ENCODE data around the gene NGLY1.

Gene NGLY1

DNA sequence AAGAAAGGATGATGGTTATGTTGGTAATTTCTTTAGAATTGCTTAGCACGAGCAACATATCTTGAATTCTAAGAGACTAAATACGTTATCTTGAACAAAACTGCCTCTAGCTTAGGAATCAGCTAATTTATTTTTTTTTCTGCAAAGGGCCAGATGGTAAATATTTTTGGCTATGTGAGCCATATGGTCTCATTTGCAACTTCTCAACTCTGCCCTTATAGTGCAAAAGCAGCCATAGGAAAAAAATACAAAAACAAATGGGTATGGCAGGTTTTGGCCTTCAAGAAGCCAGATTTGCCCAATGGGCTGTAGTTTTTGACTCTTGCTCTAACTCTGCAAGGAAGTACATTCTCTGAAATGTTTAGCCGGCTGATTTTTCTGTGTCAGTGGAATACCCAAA lies 18.5 kb upstream of the NGLY1 start:
- Mint-ChIP-seq H3K36me3 (ENCODE audit: low read depth) (no peaks in the 10 kb centered on the region), H3K4me1 (no peaks in the 10 kb centered on the region), H3K4me3 (no peak overlapping the region), H3K9me3 (no peaks in the 10 kb centered on the region), H3K27ac (no peak overlapping the region), H3K27me3 (peaks cover 2% of the 10 kb centered on the region)
- DNase-seq = no peak
- ATAC-seq = no peak

DNA sequence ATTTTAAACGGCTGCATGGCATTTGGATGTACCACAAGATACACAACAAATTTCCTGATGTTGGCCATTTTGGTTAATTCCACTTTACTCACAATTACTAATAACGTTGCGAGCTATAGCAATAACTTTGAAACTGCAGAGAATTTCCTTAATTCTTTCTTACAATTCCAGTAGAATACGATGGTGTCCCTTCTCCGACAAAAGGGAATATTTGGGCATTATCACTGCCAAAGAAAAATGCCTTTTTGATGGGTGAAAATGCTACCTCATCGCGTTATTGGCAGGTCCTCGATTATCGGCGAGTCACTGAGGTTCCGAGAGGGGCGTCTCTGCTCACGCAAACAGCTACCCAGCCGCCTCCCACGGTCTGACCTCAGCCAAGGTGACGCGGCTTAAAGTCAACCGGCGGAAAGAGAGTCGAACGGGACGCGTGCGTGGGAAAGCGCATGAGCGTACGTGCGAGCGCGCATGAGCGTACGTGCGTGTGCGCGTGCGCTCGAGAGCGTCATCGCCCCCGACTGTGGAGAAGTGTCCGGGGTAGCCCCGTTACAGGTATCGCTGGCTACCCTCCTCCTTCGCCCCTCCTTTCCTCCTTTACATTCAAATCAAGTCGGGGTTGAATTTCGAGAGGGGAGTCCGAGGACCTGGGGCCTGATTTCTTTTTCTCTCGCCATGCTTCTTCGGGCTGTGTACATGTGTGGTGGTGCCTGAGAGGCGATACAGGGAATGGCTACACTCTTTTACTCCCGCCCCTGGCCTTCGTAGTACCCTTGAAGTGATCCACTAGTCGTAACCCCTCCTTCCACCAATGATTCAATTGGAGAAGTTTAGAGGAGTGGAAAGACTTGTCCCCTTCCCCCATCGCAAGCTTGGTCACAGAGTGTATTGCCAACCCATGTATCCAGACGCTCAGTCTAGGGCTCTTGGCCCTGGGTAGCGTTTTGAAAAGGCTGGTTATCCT lies 6.6 kb upstream of the NGLY1 start, which contains the start of gene OXSM:
Gene OXSM, plus strand, starts transcription at position 495 of the 961 bp plus-strand sequence. CDS start 931 bp downstream, outside the sequence.
- Mint-ChIP-seq H3K4me1 (peaks cover 71% of the 10 kb centered on the region), H3K9me3 (no peaks in the 10 kb centered on the region), H3K4me3 (peak within 1 kb of the TSS; percentile 98), H3K27me3 (no peaks in the 10 kb centered on the region), H3K27ac (peak within 1 kb of the TSS; percentile 100), H3K36me3 (ENCODE audit: low read depth) (peaks cover 31% of the 10 kb centered on the region)
- DNase-seq (peak; percentile 94), ATAC-seq (peak; percentile 94)

DNA sequence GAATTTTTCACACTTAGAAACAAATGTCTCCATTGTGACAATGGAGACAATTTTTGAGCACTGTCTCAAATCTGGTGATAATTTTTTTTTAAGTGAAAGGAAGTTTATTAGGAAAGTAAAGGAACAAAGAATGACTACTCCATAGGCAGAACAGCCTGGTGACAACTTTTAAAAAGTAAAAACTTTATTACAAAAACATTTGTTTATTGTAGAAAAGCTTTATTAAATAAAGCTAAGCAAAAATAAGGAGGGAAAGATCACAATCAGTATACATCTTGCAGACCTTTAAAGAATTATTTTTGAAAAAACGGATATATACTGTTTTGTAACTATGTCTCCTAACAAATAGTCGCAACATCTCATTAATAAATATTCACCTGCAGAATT lies 6.0 kb upstream of the NGLY1 start:
- Mint-ChIP-seq H3K9me3 (no peaks in the 10 kb centered on the region), H3K27ac (peak overlapping the region; percentile 100), H3K4me3 (peak overlapping the region; percentile 98), H3K36me3 (ENCODE audit: low read depth) (peaks cover 28% of the 10 kb centered on the region), H3K4me1 (peaks cover 78% of the 10 kb centered on the region), H3K27me3 (no peaks in the 10 kb centered on the region)
- DNase-seq (no peak), ATAC-seq (no peak)

DNA sequence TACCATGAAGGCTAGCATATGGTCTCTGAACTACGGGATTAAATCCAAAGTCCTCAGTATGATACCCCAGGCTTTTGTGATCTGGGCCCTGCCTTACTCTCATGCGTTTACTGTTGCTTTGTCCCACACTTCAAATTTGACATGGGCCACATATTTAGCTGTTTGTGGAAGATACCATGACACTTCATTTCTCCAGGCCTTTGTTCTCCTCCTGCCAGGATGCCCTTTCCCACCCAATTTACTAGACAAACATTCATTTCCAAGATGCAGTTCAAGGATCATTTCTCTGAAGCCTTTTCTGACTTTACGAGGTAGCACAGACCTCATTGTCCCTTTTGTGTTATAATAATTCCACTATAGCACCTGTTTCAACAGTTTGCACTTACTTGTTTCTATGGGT lies 4.4 kb upstream of the NGLY1 start:
- DNase-seq (no peak), ATAC-seq (no peak)
- Mint-ChIP-seq H3K27me3 (no peaks in the 10 kb centered on the region), H3K9me3 (no peaks in the 10 kb centered on the region), H3K36me3 (ENCODE audit: low read depth) (peaks cover 23% of the 10 kb centered on the region), H3K27ac (no peak overlapping the region), H3K4me1 (peaks cover 74% of the 10 kb centered on the region), H3K4me3 (no peak overlapping the region)

DNA sequence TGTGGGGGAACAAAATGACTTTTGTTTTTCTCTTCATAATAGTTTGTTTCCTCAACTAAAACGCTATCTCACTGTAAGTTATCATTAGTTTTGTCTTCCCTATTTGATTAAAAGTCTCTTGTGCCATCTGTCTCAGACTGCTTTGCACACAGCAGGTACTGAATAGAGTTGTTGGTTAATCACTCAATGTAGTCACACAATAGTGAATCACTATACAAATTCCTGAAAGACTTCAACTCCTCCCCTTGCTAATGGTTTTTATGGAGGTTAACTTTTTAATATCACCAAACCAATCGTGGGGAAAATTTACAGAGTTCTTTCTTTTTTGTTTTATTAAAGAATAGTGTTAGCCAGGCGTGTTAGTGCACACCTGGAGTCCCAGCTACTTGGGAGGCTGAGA lies 2.6 kb upstream of the NGLY1 start:
- no peaks in the 10 kb centered on the region for H3K27me3 Mint-ChIP-seq
- H3K27ac Mint-ChIP-seq = no peak overlapping the region
- DNase-seq (no peak), ATAC-seq (no peak)
- no peak overlapping the region for H3K4me3 Mint-ChIP-seq
- peaks cover 74% of the 10 kb centered on the region for H3K4me1 Mint-ChIP-seq
- H3K9me3 Mint-ChIP-seq = no peaks in the 10 kb centered on the region
- peaks cover 13% of the 10 kb centered on the region for H3K36me3 Mint-ChIP-seq (ENCODE audit: low read depth)

DNA sequence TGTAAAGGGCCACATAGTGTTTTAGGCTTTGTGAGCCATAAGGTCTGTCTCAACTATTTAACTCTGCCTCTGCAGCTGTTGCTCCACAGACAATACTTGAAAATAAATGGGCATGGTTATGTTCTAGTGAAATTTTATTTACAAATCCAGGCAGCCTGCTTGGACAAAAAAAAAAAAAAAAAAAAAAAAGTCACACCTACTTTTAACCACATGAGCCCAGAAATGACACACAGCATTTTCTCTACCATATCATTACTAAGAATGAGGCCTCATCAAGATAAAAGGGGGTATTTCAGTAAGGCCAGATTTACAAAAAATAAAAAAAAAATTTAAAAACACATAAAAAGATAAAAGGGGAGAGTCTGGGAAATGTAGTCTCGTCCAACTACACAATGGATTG lies 1.7 kb upstream of the NGLY1 start:
- H3K4me3 Mint-ChIP-seq = peak overlapping the region; percentile 94
- H3K4me1 Mint-ChIP-seq = peaks cover 74% of the 10 kb centered on the region
- peaks cover 16% of the 10 kb centered on the region for H3K36me3 Mint-ChIP-seq (ENCODE audit: low read depth)
- no peaks in the 10 kb centered on the region for H3K9me3 Mint-ChIP-seq
- ATAC-seq (no peak), DNase-seq (no peak)
- no peak overlapping the region for H3K27ac Mint-ChIP-seq
- no peaks in the 10 kb centered on the region for H3K27me3 Mint-ChIP-seq

DNA sequence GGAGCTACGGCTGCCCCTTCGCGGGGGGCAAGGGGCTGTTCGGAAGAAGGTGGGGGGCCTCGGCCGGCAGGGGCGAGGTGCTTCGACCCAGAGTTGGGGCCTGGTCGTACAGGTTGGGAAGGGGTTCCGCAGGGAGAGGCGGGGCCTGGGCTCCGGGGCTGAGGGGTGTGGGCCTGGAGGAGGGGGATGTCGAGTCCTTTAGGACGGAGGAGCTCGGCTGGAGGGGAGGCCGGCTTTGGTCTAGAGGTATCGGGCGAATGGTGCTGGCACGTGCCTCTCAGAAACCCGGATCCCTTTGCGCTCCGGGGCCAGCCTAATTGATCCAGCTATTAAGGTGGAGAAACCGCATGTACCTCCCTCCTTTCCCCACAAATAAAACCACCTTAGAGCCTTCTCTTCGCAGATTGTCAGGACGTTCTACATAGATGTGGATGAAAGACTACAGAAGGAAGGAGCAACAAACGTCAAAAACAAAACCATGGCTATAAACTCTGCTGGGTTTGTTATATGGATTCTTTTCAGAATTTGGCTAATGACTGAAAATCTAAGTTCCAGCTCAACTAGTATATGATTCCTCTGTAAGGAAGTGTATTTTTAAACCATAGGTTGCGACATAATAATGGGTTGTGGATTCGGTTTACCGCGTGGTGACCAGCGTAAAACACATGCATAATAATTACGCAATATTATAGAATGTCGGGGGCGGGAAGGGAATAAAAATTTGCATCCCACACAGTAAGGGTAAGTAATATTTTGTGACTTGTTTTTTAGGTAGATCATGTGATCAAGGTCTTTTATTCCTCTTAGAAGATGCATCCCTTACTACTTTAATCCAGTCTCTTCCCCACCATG lies 644 bp upstream of the NGLY1 start:
- Mint-ChIP-seq H3K9me3 (no peaks in the 10 kb centered on the region), H3K27me3 (no peaks in the 10 kb centered on the region), H3K4me1 (peaks cover 67% of the 10 kb centered on the region), H3K27ac (peak overlapping the region; percentile 80), H3K4me3 (peak overlapping the region; percentile 94), H3K36me3 (ENCODE audit: low read depth) (peaks cover 13% of the 10 kb centered on the region)
- ATAC-seq (peak; percentile 35), DNase-seq (no peak)

DNA sequence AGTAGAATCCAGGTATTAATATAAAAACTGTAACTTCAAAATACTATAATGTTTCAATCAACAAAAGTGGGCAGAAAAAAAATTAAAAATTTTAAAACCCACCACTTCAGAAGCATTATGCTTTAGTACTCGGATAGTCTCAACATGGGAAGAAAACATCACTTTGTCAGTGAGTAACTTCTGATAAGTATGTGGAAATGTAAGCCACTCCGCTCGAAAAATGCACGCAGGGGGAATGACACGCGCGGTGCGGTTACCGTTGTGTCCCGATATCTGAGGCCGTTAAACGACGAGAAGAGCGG lies 656 bp downstream of the NGLY1 start:
- ATAC-seq = no peak
- H3K9me3 Mint-ChIP-seq = no peaks in the 10 kb centered on the region
- H3K36me3 Mint-ChIP-seq (ENCODE audit: low read depth) = peaks cover 25% of the 10 kb centered on the region
- peak overlapping the region; percentile 79 for H3K27ac Mint-ChIP-seq
- H3K27me3 Mint-ChIP-seq = no peaks in the 10 kb centered on the region
- no peak for DNase-seq
- peaks cover 69% of the 10 kb centered on the region for H3K4me1 Mint-ChIP-seq
- peak overlapping the region; percentile 94 for H3K4me3 Mint-ChIP-seq

DNA sequence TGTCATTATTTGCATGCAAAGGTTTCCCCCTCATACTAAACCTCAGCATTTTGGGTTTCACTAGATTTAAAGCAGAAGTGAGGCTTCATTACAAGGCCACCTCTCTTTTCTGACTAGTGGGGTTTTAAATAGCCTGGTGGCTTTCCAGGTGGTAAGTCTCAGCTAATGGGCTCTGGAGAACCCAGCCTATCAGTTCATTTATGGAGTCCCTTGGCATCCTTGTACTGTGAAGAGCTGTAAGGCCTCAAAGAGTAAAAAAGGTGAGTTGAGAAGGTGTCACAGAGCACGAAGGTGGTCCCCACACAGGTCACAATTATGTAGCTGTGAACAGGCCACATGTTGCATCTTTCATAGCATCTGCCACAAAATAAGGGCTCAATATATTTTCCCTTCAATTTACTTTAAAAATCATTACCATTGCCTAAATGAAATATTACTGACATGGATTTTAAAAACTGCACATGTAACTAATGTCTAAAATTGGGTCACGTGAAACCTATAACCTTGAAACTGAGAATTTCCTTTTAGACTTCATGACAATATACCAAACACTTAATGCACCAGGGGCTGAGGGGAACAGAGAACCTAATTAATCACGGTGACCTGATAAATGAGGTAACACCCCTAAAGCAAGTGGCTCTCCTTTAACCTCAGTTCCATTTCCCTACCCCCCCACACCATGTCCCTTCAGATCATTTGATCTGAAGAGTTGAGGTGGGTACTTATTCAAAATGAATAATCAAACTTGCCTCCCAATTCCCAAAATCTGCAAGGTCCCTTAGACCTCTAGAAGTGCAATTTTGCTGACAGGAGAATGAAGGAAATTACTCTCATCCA lies 1.3 kb downstream of the NGLY1 start:
- ATAC-seq = no peak
- Mint-ChIP-seq H3K4me1 (peaks cover 69% of the 10 kb centered on the region), H3K9me3 (no peaks in the 10 kb centered on the region), H3K27me3 (no peaks in the 10 kb centered on the region), H3K4me3 (peak overlapping the region; percentile 94), H3K36me3 (ENCODE audit: low read depth) (peaks cover 30% of the 10 kb centered on the region), H3K27ac (peak overlapping the region; percentile 79)
- no peak for DNase-seq

DNA sequence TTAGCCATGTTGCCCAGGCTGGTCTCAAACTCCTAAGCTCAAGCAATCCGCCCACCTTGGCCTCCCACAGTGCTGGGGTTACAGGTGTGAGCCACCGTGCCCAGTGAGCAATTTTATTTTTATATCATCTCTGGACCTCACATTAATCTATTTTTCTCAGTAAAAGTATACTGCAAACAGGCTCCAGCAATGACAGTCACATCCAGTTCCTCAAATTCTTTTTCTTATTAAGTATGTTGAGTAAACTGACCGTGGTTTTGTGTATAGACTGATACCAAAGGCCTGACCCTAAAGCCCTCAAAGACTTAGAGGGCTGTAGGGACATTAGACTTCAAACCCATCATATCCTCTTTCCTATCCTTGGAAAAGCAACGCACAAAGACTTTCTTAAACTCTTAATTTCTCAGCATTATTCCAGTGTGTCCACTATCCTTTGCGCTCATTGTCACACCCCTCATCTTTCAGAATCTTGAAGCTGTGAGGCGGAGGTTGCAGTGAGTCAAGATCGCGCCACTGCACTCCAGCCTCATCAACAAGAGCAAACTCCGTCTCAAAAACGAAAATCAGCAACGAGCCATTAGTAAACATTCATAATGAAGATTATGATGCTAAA lies 2.0 kb downstream of the NGLY1 start:
- peak overlapping the region; percentile 79 for H3K27ac Mint-ChIP-seq
- H3K36me3 Mint-ChIP-seq (ENCODE audit: low read depth) = peaks cover 37% of the 10 kb centered on the region
- peak overlapping the region; percentile 94 for H3K4me3 Mint-ChIP-seq
- H3K4me1 Mint-ChIP-seq = peaks cover 74% of the 10 kb centered on the region
- H3K9me3 Mint-ChIP-seq = no peaks in the 10 kb centered on the region
- no peak for DNase-seq
- no peaks in the 10 kb centered on the region for H3K27me3 Mint-ChIP-seq
- no peak for ATAC-seq

DNA sequence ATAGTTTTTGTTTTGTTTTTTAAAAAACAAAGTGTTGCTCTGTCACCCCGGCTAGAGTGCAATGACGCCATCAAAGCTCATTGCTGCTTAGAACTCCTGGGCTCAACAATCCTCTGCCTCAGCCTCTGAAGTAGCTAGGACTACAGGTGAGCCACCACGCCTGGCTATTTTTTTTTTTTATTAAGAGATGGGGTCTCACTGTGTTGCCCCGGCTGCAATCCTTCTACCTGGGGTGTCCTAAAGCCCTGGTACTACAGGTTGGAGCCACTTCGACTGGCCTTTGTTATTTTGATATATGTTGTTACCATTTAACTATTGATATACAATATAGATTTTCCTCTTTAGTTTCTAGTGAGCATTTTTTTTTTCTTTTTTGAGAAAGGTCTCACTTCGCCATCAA lies 2.6 kb downstream of the NGLY1 start:
- Mint-ChIP-seq H3K27ac (no peak overlapping the region), H3K36me3 (ENCODE audit: low read depth) (peaks cover 43% of the 10 kb centered on the region), H3K9me3 (no peaks in the 10 kb centered on the region)

DNA sequence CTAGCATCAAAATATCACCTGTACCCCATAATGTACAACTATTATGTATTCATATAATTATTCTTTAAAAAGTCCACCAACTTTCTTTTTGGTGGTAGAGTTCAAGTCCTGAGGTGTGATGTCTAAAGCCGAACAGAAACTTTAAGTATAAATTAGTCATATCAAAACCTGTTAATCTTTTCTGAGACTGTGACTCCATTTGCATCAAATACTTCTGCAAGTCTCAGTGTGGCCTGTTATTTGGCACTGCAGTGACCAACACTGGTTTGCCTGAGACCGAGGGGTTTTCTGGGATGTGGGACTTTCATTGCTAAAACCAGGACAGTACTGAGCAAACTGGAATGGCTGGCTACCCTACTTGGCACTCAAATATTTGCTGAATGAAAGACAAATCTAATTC lies 7.3 kb downstream of the NGLY1 start:
- no peak overlapping the region for H3K4me3 Mint-ChIP-seq
- H3K27ac Mint-ChIP-seq = no peak overlapping the region
- no peak for ATAC-seq
- H3K36me3 Mint-ChIP-seq (ENCODE audit: low read depth) = peaks cover 80% of the 10 kb centered on the region
- H3K9me3 Mint-ChIP-seq = peaks cover 24% of the 10 kb centered on the region
- H3K27me3 Mint-ChIP-seq = no peaks in the 10 kb centered on the region
- H3K4me1 Mint-ChIP-seq = peaks cover 41% of the 10 kb centered on the region
- no peak for DNase-seq

More for the DNA sequence above, 2.6 kb downstream of the NGLY1 start:
- ATAC-seq = no peak
- peak overlapping the region; percentile 10 for H3K4me3 Mint-ChIP-seq
- no peak for DNase-seq
- no peaks in the 10 kb centered on the region for H3K27me3 Mint-ChIP-seq
- H3K4me1 Mint-ChIP-seq = peaks cover 72% of the 10 kb centered on the region

DNA sequence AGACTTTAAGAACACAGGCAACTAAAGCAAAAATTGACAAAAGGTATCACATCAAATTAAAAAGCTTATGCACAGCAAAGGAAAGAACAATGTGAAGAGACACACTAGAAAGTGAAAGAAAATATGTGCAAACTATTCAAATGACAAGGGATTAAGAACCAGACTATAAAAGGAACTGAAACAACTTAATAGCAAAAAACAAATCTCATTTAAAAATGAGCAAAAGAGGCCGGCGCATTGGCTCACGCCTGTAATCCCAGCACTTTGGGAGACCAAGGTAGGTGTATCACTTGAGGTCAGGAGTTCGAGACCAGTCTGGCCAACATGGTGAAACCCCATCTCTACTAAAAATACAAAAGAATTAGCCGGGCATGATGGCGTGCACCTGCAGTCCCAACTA lies 14.4 kb downstream of the NGLY1 start:
- H3K36me3 Mint-ChIP-seq (ENCODE audit: low read depth) = peaks cover 68% of the 10 kb centered on the region

DNA sequence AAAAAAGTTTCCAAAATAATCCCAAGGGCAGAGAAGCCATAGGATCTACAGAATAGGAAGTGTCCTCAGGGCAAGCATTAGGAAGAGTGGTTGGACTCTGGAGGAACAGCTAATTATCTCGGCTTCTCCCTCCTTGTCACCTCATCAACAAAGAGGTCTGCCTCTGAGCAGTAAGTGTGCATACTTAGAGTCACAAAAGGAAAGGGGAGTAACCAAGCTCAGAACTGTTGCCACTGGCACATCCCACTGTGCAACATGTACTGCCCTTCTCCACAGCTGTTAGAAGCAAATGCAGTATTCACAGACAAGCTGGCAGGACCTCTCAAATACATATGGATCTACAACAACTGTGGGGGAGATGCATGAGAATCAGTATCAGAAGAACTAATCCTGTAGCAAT lies 31.5 kb downstream of the NGLY1 start:
- H3K36me3 Mint-ChIP-seq (ENCODE audit: low read depth) = peaks cover 51% of the 10 kb centered on the region
- DNase-seq (no peak), ATAC-seq (no peak)
- H3K9me3 Mint-ChIP-seq = no peaks in the 10 kb centered on the region
- no peak overlapping the region for H3K4me3 Mint-ChIP-seq
- H3K4me1 Mint-ChIP-seq = peaks cover 2% of the 10 kb centered on the region
- no peak overlapping the region for H3K27ac Mint-ChIP-seq
- no peaks in the 10 kb centered on the region for H3K27me3 Mint-ChIP-seq

More for the DNA sequence above, 14.4 kb downstream of the NGLY1 start:
- H3K27me3 Mint-ChIP-seq = no peaks in the 10 kb centered on the region
- H3K4me1 Mint-ChIP-seq = peaks cover 16% of the 10 kb centered on the region
- ATAC-seq (no peak), DNase-seq (no peak)
- H3K27ac Mint-ChIP-seq = no peak overlapping the region
- no peak overlapping the region for H3K4me3 Mint-ChIP-seq
- peaks cover 26% of the 10 kb centered on the region for H3K9me3 Mint-ChIP-seq

Data from activated naive CD8-positive, alpha-beta T cell treated with anti-CD3 and anti-CD28 coated beads, Interleukin-2, amount 50 U/mL, for 24 hours (primary cell).